HG03039 (cell line): ENCODE results near the gene RXRB.

Source experiments
- ATAC-seq: cut with Tn5 transposase; IDR thresholded peaks from one replicate; pipeline ENCODE4 v1.9.1; 2021; ENCODE audit warnings: mild to moderate bottlenecking, moderate library complexity; ENCODE audit not compliant: unreplicated experiment

The RXRB gene

DNA sequence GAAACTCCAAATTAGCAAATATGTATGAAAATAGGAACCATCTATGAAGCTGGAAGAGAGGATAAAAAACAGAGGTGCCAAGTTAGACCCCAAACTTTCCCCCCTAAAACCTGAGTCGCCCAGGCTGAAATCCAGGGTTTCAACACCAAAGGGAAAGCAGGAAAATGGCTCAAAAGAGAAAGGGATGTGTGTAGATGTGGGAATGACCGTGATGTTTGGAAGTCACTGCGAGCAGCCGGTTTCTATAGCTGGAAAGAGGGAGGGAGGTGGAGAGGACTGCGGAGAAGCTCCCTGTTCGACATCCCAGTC lies 12.3 kb upstream of the RXRB start:
- no peak for ATAC-seq

DNA sequence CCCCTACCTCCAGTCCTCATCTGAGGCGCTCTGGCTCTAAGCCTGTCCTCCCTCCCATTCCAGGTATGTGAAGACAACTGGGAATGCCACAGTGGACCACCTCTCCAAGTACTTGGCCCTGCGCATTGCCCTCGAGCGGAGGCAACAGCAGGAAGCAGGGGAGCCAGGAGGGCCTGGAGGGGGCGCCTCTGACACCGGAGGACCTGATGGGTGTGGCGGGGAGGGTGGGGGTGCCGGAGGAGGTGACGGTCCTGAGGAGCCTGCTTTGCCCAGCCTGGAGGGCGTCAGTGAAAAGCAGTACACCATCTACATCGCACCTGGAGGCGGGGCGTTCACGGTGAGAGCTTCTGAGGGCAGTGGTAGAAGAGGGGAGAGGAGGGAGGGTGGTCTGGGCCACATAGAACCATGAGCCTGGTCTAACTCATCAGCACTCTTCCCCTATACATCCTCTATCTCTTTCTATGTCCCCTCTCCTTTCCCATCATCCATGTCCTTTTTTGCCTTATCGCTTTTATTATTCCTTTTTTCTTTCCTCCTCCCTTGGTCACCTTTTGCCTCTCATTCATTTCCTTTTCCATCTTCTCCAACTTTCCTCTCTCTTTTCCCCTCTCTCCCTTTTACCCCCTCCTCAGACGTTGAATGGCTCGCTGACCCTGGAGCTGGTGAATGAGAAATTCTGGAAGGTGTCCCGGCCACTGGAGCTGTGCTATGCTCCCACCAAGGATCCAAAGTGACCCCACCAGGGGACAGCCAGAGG lies 11.4 kb upstream of the RXRB start:
- no peak for ATAC-seq

DNA sequence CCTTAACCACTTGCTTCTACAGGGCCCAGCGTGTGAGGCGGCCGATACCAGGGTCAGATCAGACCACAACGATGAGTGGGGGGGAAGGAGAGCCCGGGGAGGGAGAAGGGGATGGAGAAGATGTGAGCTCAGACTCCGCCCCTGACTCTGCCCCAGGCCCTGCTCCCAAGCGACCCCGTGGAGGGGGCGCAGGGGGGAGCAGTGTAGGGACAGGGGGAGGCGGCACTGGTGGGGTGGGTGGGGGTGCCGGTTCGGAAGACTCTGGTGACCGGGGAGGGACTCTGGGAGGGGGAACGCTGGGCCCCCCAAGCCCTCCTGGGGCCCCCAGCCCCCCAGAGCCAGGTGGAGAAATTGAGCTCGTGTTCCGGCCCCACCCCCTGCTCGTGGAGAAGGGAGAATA lies 10.7 kb upstream of the RXRB start:
- no peak for ATAC-seq

DNA sequence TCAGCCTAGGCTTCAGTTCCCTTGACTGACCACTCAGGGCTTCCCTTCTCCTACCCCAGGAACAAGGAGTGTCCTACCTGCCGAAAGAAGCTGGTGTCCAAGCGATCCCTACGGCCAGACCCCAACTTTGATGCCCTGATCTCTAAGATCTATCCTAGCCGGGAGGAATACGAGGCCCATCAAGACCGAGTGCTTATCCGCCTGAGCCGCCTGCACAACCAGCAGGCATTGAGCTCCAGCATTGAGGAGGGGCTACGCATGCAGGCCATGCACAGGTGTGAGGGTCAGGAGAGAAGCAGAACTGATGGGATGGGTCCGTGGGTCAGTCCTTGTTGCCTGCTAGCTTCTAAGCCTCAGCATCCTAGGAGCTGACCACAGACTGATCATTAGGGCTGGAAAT lies 9.4 kb upstream of the RXRB start:
- no peak for ATAC-seq

DNA sequence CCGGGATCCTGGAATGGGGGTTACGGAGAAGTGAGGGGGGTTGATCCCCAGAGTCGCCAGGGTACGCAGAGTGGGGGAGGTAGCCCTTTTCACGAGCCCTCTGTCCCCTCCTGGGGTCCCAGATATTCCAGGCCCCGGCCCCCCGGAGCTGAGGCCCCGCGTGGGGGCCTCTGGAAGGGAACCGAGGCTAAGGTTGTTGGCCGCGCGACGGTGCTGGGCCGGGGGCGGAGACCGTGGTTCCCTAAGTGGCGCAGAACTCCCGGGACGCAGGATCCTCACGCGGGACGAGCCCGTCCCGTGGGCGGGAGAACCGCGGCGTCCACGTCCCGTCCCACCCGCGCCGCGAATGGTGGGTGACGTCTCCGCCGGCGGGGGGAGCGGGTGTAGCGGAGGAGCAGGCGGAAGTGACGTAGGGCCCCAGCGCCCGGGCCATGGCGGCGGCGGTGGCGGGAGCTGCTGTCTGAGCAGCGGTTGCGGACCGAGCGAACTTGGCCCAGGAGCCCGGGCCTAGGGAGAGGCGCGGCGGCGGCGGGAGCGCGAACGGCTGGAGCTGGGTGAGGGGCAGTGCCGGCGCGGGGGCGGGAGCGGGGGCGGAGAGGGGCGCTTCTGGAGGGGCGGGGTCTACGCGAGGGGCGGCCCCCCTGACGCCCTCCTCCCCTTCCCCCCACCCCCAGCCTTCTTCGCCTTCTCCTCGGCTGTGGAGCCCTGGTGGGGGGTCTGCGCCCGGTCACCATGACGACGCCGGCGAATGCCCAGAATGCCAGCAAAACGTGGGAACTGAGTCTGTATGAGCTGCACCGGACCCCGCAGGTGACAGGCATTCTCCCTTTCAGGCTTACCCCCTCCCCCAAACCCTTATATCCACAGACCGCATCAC lies 7.9 kb upstream of the RXRB start, which contains the start of gene RING1:
Gene RING1 (plus strand): TSS at position 410 of the 877 bp plus-strand sequence. CDS start 323 bp downstream, at position 733.
- no peak for ATAC-seq

DNA sequence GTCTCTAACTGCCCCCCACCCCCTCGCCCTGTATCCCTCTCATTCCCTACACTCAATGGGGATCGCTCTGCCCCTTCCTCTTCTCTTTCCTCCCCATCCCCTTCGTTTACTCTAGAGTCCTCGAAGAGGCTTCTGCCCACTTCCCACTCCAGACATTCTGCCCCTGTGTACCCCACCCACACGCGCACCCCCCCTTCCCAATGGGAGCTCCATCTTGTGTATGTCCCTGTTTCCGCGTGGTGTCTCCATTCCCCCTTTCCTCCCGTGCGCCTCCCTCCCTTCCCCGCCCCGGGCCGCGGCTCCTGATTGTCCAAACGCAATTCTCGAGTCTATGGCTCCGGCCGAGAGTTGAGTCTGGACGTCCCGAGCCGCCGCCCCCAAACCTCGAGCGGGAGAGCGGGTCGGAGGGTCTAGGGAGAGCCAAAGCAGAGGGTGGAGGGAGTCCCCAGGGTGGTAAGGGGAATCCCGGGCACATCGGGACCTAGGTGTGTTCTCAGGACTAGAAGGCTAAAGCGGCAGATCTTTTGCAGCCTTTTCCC lies 7.2 kb upstream of the RXRB start:
- no peak for ATAC-seq

DNA sequence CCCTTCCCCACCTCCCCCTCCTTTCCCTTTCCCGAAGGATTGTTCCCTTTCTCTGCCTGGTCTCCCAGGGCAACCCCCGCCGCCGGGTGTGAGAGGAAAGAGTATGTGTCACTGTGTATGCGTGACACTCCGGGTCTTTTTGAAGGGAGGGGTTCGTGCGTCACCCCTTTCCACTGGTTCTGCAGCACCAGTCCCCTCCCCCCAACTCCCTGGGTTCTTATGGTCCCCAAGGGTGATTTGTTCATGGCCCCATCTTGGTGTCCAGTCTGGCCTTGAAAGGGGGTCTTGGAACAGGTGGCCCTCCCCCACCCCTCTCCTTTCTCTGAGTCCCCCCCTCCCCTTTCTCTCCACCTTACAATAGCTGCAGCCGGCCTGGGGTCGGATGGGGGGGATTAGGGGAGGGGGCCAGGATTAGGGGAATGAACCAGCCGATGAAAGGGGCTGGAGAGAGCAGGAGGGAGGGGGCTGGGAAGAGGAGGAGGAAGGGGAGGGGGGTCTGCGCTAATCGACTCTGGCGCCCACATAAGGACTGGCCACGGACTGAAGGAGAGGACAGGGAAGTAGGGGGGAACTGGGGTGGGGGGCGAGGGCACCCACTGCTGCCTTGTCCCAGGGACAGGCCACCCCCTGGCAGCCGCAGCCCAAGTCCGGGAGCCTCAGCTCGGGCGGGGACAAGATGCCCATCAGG lies 6.5 kb upstream of the RXRB start:
- ATAC-seq = no peak

DNA sequence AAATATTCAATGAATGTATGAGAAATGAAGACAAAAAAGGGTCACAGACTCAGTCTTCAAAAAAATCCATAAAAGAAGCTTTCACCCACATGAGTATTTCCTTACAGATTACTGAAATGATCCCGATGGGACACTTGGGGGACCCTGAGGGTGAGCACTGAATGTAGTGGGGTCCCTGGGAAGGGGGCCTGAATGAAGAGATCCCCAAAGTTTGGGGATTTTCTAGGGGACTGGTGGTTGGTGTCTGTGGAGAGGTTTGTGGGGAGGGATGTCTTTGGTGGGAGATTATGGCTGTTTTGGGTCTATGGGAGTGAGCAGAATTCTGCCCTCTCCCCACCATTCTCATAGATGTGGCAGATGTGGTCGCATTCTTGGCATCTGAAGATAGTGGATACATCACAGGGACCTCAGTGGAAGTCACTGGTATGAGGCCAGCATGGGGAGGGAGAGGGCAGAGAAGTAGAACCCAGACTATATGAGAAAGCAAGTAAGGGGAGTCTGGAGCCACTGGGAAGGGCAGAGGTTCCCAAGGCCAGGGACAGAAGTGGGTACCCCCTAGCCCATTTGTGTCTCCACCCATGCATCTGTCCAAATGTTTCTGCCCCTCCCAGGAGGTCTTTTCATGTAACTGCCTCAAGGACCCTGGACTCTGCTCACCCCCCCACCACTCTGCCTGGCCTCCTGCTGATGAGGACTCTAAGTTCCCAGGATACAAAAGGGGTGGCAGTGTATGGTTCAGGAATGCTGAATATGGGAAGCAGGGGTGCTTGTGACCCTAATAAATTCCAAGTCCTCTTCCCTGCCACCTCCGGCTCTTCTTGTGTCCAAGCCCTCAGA lies 5.8 kb upstream of the RXRB start:
- no peak for ATAC-seq

DNA sequence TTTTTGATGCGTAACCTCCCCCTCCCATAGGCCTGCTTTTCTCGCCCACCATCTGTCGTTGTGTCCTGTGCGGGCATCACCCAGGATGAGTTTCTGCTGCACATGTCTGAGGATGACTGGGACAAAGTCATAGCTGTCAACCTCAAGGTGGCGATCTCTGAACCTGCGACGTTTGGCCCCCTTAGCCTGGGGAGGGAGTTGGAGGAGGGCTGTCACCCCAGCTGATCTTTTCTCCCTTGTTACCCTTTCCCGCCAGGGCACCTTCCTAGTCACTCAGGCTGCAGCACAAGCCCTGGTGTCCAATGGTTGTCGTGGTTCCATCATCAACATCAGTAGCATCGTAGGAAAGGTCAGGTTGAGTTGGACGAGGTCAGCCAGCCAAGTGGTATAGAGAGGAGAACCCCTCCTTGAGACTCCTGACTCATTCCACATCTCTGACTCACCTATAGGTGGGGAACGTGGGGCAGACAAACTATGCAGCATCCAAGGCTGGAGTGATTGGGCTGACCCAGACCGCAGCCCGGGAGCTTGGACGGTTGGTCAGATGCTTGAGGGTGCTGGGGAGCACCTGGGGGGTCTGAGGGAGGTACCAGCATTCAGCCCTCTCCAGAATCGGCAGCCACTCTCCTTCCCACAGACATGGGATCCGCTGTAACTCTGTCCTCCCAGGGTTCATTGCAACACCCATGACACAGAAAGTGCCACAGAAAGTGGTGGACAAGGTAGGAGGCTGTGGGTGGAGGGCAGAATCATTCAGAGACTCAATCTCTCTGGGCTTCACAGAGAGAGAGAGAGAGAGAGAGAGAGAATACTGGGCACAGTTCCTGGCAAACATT lies 4.9 kb upstream of the RXRB start:
- no peak for ATAC-seq

DNA sequence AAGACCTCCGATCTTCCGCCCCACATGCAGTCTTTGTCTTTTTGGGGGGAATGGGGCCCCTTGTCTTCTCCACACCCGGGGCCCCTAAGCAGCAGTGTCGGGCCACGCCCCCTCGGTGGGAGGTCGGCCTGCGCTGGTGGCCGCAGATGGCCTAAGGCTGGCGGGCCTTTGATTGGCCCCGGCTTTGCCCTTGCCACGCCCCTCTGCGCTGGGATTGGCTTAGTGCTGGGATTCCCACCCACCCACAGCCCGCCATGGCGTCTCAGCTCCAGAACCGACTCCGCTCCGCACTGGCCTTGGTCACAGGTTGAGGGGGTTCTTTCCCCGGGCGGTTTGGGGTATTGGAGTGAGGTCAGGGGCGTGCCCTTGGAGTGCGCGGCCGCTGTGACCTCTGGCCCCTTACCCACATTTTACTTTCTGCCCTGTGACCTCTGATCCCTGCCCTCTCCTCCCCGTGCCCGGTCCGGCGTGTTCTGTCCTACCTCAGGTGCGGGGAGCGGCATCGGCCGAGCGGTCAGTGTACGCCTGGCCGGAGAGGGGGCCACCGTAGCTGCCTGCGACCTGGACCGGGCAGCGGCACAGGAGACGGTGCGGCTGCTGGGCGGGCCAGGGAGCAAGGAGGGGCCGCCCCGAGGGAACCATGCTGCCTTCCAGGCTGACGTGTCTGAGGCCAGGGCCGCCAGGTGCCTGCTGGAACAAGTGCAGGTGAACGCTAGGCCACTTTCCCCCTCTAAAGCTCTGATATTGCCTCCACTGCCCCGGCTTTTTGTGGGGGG lies 4.1 kb upstream of the RXRB start, which contains the start of gene HSD17B8:
Gene HSD17B8 (plus strand): TSS at position 241 of the 776 bp plus-strand sequence. CDS start 14 bp downstream, at position 255.
- ATAC-seq = peak; percentile 31

DNA sequence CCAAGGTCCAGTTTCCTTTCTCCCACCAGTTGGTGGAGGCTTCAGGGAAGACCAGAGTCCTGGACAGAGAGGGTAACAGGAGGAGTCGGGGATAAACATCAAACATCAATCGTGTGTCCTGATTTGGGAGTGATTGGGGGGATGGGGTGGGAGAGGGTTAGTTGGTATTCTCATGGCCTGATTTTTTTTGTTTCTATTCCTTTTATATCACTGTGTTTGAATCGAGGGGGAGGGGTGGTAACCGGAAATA lies 3.6 kb upstream of the RXRB start:
- ATAC-seq = no peak

DNA sequence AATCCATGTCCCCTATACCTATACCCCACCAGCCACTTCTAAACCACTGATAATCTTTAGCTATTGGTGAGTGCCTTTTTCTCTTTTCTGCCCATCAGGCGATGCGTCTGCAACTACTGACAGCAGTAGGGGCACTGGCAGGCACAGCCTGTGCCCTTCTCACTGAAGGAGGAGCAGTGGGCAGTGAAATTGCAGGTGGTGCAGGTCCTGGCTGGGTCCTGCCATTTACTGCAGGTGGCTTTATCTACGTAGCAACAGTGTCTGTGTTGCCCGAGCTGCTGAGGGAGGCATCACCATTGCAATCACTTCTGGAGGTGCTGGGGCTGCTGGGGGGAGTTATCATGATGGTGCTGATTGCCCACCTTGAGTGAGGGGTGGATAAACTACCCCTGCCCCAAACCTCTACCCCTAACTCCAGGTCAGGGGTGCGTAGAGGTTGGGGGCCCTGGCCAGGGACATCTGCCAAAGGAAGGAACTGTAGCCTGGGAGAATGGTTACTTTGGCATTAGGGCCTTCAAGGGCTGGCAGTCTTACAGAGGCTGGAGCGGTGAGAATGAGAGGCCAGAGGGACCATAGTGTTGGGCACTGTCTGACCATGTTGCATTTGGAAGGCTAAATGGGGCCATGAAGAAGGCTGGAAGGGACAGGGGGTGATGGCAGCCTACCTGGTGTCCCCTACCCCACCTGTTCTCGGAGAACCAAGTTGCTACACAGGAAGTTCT lies 3.1 kb upstream of the RXRB start:
- ATAC-seq = no peak

DNA sequence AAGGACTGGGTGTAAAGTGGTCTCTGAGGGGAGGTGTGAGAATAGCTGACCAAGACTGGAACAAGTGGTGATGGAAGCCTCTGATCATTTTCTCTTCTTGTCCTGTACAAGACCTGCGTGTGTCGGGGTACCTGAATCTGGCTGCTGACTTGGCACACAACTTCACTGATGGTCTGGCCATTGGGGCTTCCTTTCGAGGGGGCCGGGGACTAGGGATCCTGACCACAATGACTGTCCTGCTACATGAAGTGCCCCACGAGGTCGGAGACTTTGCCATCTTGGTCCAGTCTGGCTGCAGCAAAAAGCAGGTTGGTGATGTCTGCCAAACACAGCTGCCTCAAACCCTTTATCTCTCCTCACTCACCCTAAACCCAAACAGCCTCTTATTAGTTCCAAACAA lies 2.3 kb upstream of the RXRB start:
- ATAC-seq = no peak

DNA sequence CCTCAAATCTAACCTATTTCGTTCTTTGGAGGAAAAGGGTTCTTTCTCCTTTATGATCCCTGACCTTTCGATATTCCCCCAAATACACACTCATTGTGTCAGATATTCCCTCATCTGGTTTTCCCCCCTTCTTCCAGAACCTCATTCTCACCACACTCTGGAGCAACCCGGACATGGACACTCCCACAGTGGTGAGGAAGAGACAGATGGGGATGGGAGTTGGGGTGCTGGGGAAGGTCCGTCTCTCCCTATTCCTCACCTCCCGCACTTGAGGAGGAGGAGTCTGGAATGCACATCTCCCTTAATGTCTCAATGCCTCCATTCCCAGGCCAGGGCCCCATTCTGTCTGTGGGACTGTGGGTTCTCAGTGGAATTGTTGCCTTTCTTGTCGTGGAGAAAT lies 1.5 kb upstream of the RXRB start:
- no peak for ATAC-seq

DNA sequence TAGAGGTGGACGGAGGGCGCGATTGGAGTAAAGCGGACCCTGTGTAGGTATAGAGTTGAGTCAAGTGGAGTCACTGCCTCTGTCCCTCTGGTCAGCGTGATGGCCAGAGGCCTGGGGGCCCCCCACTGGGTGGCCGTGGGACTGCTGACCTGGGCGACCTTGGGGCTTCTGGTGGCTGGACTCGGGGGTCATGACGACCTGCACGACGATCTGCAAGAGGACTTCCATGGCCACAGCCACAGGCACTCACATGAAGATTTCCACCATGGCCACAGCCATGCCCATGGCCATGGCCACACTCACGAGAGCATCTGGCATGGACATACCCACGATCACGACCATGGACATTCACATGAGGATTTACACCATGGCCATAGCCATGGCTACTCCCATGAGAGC lies 681 bp upstream of the RXRB start:
- no peak for ATAC-seq

DNA sequence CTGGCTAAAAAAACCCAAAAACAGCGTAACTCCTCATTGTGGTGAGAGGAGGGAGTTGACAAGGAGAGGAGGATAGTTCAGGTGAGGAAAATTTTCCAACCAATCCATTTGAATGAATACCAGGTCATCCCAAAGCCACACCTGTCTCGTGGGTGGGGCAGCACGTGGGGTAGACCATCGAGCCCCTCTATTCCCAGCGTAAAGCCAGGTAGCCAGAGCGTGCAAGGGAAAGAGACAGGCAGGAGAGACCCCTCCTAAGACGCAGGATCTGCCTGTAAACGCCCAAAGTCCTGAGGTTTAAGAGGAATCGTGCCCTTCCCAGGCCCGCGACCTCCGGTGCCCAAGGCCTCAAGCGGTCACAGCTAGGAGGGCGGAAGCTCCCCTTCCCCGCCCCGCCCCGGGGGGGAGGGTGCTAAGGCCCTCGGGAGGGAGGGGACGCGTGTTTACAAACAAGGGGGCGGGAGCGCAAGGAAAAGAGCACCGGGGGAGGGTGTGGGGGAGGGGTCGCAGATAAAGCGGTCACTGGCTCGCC lies 712 bp downstream of the RXRB start:
- peak; percentile 9 for ATAC-seq

DNA sequence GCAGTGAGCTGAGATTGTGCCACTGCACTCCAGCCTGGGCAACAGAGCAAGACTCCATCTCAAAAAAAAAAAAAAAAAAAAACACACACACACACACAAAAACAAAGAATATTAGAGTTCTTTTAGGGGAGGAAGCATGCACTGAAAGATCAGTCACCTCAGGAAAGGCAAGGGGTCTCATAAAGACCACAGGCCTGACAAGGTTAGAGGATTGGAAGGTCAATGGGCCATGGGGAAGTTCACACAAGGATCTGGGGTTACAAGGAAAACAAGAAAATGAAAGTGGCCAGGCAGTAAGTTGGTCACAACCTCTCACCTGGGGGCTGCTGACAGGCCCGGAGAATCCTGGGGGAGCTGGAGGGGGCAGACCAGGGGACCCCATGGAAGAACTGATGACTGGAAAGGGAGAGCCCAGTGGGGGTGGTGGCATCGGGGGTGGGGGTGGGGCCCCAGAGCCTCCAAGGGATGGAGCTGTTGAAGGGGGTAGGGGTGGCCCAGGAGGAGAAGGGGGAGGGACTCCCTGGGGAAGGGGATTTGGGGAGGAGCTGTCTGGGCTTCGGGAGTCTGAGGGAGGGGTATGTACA lies 1.5 kb downstream of the RXRB start:
- ATAC-seq = no peak
